Bronchial epithelial cell (primary cell): ENCODE measurements around the gene FAM204A. TPM values are rescaled to one million over a fixed set of nuclear protein-coding genes. Genes with fewer than 3 reads are reported as not detected.

Source experiments
- DNase-seq: peaks from one replicate; pipeline ENCODE4 v3.0.0-alpha.2; 2010; ENCODE audit warnings: low read depth
- FAIRE-seq: peaks from 2 replicates; lab custom pipeline; 2011; peaks lifted over from hg19 to GRCh38; lab: Jason Lieb, UNC
- H3K27me3 ChIP-seq: 2 replicates; pipeline ENCODE4 v1.5.1; 2011; ENCODE audit warnings: low read length; ENCODE audit not compliant: control insufficient read depth, insufficient read depth
- H3K36me3 ChIP-seq: 2 replicates; pipeline ENCODE4 v1.5.1; 2011; ENCODE audit warnings: low read length; ENCODE audit not compliant: control insufficient read depth, insufficient read depth
- H3K4me3 ChIP-seq: 2 replicates; pipeline ENCODE4 v1.5.1; 2011; ENCODE audit warnings: mild to moderate bottlenecking, low read depth, low read length, control low read depth
- total RNA-seq: library from RNA; depleted of rRNA; stranded (reverse); fragments of >200 nt; gene quantifications from 2 replicates; pipeline ENCODE4 v1.2.1, GENCODE V29; 2014
- TF ChIP-seq, protein P1 (sequence below): IDR thresholded peaks from 2 replicates; pipeline ENCODE4 v1.5.1; 2011; ENCODE audit warnings: mild to moderate bottlenecking, moderate library complexity, low read length, control low read depth, inconsistent platforms; ENCODE audit not compliant: insufficient read depth, severe bottlenecking

The FAM204A gene
- total RNA-seq, 1 donor from 2014 or later, result 51.9 TPM

GRCh38 chr10:118272149-118272721 is 69.9 kb downstream of the FAM204A start:
- Histone ChIP-seq H3K27me3 (no peaks in the 10 kb centered on the region), H3K4me3 (no peak overlapping the region), H3K36me3 (no peaks in the 10 kb centered on the region)
- no peak for FAIRE-seq
- TF ChIP-seq, protein P1, sequence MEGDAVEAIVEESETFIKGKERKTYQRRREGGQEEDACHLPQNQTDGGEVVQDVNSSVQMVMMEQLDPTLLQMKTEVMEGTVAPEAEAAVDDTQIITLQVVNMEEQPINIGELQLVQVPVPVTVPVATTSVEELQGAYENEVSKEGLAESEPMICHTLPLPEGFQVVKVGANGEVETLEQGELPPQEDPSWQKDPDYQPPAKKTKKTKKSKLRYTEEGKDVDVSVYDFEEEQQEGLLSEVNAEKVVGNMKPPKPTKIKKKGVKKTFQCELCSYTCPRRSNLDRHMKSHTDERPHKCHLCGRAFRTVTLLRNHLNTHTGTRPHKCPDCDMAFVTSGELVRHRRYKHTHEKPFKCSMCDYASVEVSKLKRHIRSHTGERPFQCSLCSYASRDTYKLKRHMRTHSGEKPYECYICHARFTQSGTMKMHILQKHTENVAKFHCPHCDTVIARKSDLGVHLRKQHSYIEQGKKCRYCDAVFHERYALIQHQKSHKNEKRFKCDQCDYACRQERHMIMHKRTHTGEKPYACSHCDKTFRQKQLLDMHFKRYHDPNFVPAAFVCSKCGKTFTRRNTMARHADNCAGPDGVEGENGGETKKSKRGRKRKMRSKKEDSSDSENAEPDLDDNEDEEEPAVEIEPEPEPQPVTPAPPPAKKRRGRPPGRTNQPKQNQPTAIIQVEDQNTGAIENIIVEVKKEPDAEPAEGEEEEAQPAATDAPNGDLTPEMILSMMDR, result no peak
- no peak for DNase-seq

- DNase-seq, result no peak
- TF ChIP-seq, protein P1, result no peak
- FAIRE-seq, result no peak
- Histone ChIP-seq H3K27me3 (no peaks in the 10 kb centered on the region), H3K36me3 (no peaks in the 10 kb centered on the region), H3K4me3 (no peak overlapping the region)
These were observed 70.5 kb downstream of the FAM204A start for GRCh38 chr10:118271671-118272070.

DNA sequence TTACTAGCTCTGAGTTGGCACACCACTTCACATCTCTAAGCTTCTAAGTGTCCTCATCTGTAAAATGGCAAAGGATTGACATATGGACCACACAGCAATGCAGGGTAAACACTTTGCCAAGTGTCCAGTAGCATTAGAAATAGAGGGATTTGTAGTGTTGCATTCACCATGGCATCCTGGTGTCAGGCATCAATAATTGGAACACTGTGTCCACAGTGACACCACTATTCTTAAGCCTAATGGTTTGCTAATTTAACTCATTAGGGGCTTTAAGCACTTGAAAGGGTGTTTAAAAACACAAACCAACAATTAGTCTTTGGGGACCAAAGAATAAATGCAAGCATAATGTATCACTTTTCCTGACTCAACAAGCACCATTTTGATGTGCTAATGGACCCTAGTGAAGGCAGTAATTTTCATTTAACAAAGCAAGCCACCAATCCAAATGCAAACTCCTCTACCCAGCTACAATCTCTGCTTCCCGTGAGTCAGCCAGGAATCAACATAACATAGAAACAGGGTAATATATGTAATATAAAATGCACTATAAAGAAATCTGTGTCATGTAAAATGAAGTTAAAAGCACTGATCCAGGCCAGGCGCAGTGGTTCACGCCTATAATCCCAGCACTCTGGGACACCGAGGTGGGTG is 75.9 kb downstream of the FAM204A start:
- DNase-seq (no peak), FAIRE-seq (peak; percentile 36)
- TF ChIP-seq, protein P1, result no peak
- H3K27me3 ChIP-seq, result no peaks in the 10 kb centered on the region
- H3K4me3 ChIP-seq, result no peak overlapping the region
- H3K36me3 ChIP-seq, result no peaks in the 10 kb centered on the region

DNA sequence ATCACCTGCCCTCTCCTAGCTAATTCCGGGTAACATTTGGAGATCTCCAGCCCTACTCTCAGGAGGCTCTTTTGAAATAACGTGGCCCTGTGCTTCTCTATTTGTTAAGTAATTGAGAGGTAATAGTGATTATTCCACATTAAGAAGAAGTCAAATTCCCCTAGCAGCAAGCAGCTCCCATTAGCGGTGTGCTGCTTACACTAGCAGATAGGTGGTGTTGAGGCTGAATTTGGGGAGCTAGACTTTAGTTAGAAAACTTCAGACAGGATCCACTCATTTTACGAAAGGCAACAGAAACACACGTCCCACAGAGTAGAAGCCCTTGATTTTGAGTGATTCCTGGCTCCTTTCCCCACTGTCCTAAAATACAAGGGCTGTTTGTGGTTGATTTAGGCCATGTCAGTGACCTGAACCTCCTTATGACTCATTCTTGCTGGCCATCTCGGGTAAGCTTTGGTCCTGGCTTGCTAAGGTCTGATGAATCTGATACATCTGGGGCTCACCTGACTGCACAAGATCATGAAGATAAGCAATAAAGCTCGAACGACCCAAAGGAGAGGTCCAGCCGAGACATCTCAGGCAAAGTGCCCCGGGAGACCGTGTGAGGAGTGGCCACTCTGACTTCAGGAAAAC is 77.2 kb downstream of the FAM204A start:
- DNase-seq (no peak), FAIRE-seq (no peak)
- Histone ChIP-seq H3K36me3 (no peaks in the 10 kb centered on the region), H3K27me3 (no peaks in the 10 kb centered on the region), H3K4me3 (no peak overlapping the region)
- TF ChIP-seq, protein P1, result no peak

DNA sequence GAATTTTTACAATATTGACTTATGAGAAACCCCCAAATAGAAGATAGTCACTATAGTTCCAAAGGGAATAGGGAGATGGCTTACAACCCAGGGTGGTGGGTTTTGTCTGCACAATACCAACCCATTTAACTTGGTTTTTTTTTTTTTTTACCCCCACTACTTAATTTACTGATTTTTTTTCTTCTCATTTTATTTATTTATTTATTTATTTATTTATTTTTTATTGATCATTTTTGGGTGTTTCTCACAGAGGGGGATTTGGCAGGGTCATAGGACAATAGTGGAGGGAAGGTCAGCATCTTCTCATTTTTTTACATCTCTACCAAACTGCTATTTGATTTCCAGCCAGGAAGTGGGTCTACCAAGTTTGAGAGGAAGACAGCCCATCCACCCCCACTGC is 77.9 kb downstream of the FAM204A start:
- DNase-seq (no peak), FAIRE-seq (no peak)
- H3K27me3 ChIP-seq, result no peaks in the 10 kb centered on the region
- TF ChIP-seq, protein P1, result no peak
- H3K36me3 ChIP-seq, result no peaks in the 10 kb centered on the region
- H3K4me3 ChIP-seq, result no peak overlapping the region
